HL-60 (cell line): ENCODE results near the gene SLC22A8.

ENCODE experiments used
- DNase-seq, 2 experiments: peaks; one replicate each; pipeline ENCODE4 v3.0.0-alpha.2; 2010 to 2020; ENCODE audit warnings: low read depth in 1 of 2, low spot score in 1 of 2
- H3K27ac ChIP-seq: fragments of 250-450 bp; sonication (Bioruptor Pico); replicated peaks from 2 replicates; pipeline ENCODE4 v1.5.1; 2020; ENCODE audit warnings: mild to moderate bottlenecking, moderate library complexity
- H3K27me3 ChIP-seq: fragments of 250-450 bp; sonication (Bioruptor Pico); 2 replicates; pipeline ENCODE4 v1.5.1; 2021; ENCODE audit warnings: mild to moderate bottlenecking, moderate library complexity; ENCODE audit not compliant: insufficient read depth, poor library complexity, severe bottlenecking
- H3K4me3 ChIP-seq: replicated peaks from 2 replicates; pipeline ENCODE4 v1.5.1; 2011; ENCODE audit warnings: mild to moderate bottlenecking, control low read depth, low read length; ENCODE audit not compliant: insufficient read depth
- GABPA ChIP-seq: IDR thresholded peaks from 2 replicates; pipeline ENCODE4 v1.6.1; 2012; ENCODE audit warnings: low read depth
- POLR2AphosphoS5 ChIP-seq: IDR thresholded peaks from 2 replicates; pipeline ENCODE4 v1.6.1; 2012; ENCODE audit warnings: low read depth
- SPI1 ChIP-seq: IDR thresholded peaks from 2 replicates; pipeline ENCODE4 v1.6.1; 2012; ENCODE audit warnings: low read depth, mild to moderate bottlenecking, borderline replicate concordance
- TF ChIP-seq, protein P1 (sequence below): IDR thresholded peaks from one replicate; pipeline ENCODE4 v1.5.1; 2011; ENCODE audit warnings: low read length, control low read depth, inconsistent platforms; ENCODE audit not compliant: insufficient read depth
- TF ChIP-seq, protein P2 (sequence below): IDR thresholded peaks from 2 replicates; pipeline ENCODE4 v1.6.1; 2012; ENCODE audit warnings: low read depth; ENCODE audit not compliant: insufficient replicate concordance

Gene SLC22A8

DNA sequence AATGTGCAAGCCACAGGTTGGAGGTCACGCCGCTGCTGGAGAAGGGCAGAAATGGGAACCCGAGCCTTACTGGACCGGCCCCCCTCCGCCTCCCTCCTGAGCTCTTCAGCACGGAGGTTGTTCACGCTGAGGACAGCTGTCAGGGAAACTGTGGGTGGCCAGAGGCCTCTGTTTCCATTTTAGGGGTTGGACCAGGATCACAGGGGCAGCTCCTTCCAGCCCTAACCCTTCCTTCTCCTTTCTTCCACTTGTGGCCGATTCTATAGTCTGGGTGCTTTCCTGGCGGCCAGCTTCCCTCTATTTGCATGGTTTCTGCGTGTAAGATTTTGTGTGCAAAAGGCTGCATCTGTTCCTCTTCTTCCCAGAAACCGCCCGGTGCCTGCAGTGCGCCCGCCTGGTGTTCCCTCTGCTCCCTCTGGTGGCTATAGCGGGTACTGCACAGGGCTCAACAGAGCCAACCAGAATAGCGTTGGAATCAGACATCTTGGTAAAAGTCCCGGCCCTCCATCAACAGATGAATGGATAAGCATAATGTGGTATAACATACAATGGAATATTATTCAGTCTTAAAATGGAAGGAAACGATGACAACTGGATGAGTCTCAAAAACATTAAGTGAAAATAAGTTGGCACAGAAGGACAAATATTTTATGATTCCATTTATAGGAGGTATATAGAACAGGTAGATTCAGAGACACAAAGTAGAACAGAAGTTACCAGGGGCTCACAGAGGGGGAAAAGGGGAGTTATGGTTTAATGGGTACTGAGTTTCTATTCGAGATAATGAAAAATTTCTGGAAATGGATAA is 8.4 kb upstream of the SLC22A8 start:
- DNase-seq, result peak; percentile 67 to 91
- Histone ChIP-seq H3K27ac (no peak overlapping the region), H3K27me3 (no peaks in the 10 kb centered on the region), H3K4me3 (no peak overlapping the region)
- TF ChIP-seq POLR2AphosphoS5, result no peak
- TF ChIP-seq, protein P1, sequence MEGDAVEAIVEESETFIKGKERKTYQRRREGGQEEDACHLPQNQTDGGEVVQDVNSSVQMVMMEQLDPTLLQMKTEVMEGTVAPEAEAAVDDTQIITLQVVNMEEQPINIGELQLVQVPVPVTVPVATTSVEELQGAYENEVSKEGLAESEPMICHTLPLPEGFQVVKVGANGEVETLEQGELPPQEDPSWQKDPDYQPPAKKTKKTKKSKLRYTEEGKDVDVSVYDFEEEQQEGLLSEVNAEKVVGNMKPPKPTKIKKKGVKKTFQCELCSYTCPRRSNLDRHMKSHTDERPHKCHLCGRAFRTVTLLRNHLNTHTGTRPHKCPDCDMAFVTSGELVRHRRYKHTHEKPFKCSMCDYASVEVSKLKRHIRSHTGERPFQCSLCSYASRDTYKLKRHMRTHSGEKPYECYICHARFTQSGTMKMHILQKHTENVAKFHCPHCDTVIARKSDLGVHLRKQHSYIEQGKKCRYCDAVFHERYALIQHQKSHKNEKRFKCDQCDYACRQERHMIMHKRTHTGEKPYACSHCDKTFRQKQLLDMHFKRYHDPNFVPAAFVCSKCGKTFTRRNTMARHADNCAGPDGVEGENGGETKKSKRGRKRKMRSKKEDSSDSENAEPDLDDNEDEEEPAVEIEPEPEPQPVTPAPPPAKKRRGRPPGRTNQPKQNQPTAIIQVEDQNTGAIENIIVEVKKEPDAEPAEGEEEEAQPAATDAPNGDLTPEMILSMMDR, result peak; percentile 99
- peak; percentile 73; the same call in 1 of the 2 replicates for TF ChIP-seq SPI1
- TF ChIP-seq, protein P2, sequence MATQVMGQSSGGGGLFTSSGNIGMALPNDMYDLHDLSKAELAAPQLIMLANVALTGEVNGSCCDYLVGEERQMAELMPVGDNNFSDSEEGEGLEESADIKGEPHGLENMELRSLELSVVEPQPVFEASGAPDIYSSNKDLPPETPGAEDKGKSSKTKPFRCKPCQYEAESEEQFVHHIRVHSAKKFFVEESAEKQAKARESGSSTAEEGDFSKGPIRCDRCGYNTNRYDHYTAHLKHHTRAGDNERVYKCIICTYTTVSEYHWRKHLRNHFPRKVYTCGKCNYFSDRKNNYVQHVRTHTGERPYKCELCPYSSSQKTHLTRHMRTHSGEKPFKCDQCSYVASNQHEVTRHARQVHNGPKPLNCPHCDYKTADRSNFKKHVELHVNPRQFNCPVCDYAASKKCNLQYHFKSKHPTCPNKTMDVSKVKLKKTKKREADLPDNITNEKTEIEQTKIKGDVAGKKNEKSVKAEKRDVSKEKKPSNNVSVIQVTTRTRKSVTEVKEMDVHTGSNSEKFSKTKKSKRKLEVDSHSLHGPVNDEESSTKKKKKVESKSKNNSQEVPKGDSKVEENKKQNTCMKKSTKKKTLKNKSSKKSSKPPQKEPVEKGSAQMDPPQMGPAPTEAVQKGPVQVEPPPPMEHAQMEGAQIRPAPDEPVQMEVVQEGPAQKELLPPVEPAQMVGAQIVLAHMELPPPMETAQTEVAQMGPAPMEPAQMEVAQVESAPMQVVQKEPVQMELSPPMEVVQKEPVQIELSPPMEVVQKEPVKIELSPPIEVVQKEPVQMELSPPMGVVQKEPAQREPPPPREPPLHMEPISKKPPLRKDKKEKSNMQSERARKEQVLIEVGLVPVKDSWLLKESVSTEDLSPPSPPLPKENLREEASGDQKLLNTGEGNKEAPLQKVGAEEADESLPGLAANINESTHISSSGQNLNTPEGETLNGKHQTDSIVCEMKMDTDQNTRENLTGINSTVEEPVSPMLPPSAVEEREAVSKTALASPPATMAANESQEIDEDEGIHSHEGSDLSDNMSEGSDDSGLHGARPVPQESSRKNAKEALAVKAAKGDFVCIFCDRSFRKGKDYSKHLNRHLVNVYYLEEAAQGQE, result no peak
- TF ChIP-seq GABPA, result no peak

DNA sequence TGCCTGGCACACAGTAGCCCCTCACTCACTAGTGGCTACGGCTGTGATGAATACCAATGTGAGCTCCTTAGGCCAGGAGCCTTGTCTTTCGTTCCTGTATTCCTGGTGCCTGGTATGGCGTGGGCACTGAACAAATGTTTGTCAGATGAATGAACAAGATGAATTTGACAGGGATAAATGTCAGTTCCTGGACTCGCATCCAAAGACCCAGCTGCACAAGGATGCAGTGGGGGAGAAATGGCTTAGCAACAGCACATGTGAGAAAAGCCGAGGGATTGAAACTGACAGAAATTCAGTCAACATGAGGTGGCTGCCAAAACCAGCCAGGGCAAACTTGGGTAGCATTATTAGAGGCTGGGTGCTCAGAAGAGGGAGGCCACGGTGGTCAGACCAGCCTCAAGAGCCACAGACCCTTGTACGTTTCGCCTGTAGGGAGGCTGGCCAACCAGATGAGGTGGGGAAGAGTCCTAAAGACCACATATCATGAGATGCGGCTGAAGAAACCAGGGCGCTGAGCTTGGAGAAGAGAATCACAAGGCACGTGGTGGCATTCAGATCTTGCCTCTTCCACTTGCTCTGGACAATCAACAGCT is 7.7 kb upstream of the SLC22A8 start:
- TF ChIP-seq SPI1 (no peak), GABPA (no peak), POLR2AphosphoS5 (no peak)
- TF ChIP-seq, protein P2, result no peak
- TF ChIP-seq, protein P1, result no peak
- Histone ChIP-seq H3K27me3 (no peaks in the 10 kb centered on the region), H3K4me3 (no peak overlapping the region), H3K27ac (no peak overlapping the region)
- DNase-seq, result no peak

DNA sequence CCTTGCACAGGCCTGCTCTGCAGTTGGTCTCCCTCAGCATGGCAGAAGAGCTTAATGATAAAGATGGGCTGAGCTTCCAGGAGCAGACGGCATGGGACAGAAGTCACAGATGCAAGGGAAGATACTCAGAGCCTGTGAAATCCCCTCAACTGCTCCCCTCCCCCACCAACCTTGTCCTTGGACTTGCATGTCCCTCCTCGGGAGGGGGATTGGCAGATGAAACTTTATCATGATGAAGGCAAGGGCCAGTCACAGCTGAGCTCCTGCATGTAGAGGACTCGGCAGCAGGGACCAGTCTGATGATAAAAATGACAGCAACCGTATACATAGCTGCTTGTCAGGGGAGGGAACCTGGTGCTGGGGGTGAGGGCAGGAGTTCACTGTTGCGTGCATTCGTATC is 6.8 kb upstream of the SLC22A8 start:
- no peak for DNase-seq
- Histone ChIP-seq H3K27ac (no peak overlapping the region), H3K27me3 (no peaks in the 10 kb centered on the region), H3K4me3 (no peak overlapping the region)
- TF ChIP-seq, protein P1, result no peak
- TF ChIP-seq POLR2AphosphoS5, result no peak
- TF ChIP-seq, protein P2, result no peak
